GM21529 (cell line): Measurements from ENCODE around the gene PRTN3.

ENCODE experiments used
- ATAC-seq: cut with Tn5 transposase; IDR thresholded peaks from one replicate; pipeline ENCODE4 v1.9.1; 2021; ENCODE audit not compliant: unreplicated experiment

Gene PRTN3

DNA sequence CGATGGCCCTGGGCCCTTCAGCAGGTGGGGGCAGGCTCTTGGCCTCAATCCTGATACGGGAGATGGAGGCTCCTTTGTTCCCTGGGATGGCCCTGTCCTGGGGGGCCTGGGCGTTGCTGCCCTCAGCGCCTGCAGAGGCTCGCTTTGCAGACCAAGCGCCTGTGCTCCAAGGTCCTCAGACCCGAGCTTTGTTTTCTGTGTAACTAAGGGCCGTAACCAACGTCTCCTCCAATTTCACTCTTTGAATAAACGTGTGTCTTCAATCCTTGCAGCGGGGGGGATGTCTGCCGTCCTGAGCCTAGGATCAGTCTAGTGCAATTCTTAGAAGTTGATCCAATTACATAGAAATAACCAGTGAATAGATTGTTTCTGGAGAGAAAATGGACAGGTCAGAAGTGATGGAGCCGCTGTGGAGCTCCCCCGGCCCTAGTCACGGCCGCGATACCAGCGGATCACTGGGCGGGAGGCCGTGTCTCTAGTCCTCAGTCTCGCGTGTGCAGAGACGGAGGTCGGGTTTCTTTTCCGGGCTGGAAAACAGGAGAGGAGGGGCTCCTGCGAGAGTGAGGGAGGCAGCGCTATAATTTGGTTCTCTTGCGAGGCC lies 38.2 kb upstream of the PRTN3 start:
- no peak for ATAC-seq

DNA sequence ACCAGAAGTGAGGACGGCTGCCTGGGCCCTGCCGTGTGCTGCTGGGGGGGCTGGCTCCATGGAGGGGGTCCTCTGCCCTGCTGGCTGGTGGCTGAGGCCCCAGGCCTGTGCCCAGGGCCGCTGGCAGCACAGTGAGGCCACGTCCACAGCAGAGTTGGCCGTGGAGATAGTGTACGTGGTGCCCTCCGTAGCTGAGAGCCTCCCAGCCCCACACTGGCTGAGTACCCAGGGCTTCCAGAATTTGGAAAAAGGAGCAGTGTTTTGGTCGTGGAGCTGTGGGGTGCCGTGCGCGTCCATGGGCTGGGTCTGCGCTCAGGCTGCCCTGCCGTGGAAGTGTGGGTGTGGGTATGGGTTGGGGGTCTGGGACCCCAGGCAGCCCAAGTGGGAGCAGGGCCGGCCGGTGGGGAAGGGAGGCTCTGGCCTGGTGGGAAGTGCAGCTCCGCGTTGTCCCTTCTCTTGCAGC lies 37.7 kb upstream of the PRTN3 start:
- ATAC-seq, result no peak

DNA sequence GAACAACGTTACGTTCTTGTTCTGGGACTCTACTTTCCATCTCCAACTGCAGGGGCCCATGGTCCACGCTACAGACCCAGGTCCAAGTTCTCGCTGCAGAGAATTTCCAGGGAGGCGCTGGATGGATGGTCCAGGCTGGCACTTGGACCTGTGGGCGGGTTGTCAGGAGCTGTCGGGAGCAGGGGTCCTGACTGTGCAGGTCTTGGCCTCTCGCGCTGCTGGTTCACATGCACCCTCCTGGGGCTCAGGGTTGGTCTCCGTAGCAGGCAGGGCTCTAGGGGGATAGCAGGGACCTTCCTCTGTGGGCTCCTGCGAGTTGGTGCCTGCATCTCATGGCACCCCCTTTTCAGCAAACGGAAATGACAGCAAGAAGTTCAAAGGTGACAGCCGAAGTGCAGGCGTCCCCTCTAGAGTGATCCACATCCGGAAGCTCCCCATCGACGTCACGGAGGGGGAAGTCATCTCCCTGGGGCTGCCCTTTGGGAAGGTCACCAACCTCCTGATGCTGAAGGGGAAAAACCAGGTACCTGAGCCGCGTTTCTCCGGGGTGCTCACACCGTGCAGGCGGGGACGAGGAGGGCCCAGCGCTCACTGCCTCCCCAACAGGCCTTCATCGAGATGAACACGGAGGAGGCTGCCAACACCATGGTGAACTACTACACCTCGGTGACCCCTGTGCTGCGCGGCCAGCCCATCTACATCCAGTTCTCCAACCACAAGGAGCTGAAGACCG lies 36.9 kb upstream of the PRTN3 start:
- ATAC-seq, result no peak

DNA sequence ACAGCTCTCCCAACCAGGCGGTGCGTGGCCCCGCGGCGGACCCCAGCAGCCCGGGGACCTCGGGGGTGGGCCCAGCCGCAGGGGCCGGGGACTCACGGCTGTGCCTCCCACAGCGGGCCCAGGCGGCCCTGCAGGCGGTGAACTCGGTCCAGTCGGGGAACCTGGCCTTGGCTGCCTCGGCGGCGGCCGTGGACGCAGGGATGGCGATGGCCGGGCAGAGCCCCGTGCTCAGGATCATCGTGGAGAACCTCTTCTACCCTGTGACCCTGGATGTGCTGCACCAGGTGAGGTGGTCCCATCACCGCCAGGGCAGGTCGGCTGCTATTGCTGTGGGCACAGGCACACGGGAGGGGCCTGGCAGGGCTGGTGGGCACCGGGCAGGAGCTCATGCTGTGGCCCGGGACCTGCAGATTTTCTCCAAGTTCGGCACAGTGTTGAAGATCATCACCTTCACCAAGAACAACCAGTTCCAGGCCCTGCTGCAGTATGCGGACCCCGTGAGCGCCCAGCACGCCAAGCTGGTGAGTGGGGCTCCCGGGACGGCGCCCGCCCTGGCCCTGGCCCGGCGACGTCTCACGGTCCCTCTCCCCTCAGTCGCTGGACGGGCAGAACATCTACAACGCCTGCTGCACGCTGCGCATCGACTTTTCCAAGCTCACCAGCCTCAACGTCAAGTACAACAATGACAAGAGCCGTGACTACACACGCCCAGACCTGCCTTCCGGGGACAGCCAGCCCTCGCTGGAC lies 36.2 kb upstream of the PRTN3 start:
- ATAC-seq, result no peak

DNA sequence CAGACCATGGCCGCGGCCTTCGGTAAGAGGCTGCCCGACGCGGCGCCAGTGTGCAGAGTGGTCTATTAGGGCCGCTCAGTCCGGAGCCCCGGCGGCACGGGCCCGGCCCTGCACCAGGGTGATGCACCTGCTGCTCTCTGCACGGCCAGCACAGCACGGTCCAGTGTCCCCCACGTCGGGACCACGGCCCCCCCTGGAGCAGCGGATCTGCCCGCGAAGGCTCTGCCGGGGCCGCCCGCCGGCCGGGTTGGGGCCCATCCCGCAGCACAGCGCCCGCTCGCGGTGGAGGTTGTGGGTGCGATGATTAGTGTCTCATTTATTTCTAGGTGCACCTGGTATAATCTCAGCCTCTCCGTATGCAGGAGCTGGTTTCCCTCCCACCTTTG lies 35.6 kb upstream of the PRTN3 start:
- no peak for ATAC-seq

DNA sequence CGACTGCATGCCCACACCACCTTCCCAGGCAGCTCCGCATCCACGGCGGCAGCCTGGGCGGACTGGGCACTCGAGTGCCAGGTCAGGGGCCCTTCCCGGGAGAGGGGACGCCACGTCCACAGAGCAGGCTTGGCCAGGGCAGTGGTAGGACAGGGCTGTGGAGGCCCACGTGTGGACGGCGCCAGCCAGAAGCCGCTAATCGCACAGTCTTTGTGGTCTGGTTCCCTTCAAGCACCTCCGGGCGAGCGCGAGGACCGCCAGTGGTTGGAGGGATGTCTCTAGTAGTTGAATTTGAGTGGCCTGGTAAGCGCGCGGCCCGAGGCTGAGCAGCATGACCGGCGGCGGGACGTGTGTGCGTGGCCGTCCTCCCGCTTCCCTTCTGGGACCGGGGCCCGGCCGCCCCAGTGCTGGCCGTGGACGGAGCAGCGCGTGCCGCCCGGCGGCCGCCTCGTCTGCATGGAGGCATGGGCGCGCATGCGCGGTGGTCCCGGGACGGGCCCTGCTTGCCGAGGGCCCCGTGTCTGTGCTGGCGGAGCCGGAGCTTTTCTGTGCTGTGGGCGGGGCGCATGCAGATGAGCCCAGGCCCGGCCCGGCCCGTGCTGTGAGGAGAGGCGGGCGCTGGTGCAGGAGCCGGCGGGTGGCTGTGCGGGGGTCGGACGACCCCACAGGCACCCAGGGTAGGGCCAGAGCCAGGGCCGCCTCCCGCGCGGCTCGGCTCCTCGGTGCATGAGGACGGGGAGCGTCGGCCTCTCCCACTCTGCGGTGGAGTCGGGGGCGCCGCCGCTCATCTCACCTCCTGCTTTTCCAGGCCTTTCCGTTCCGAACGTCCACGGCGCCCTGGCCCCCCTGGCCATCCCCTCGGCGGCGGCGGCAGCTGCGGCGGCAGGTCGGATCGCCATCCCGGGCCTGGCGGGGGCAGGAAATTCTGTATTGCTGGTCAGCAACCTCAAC lies 34.9 kb upstream of the PRTN3 start:
- no peak for ATAC-seq

DNA sequence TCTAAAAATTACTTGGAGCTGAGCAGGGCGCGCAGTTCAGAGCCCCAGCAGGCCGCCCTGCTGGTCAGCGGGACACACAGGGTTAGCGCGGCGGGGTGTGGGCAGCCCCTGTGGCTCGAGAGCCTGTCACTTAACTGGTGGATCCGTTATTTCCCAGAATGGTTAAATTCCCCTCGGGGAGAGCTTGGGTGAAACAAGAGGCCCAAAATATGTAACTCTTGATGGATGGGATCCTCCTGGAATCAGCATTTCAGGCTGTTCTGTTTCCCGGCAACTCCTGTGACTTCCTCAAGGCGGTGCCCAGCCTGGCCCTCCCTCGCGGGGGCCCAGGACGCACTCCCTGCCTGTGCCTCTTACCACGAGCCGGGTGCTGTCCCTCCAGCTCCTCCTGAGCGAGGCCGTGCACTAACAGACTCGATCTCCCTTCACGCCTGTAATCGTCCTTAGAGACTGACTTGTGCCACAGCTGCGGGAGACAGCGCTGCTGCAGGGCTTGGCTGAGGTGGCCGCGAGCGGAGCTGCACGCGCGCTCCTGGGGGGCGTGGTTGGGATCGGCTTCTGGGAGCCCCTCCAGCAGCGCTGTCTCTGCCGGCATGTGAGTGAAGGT lies 33.9 kb upstream of the PRTN3 start:
- no peak for ATAC-seq

DNA sequence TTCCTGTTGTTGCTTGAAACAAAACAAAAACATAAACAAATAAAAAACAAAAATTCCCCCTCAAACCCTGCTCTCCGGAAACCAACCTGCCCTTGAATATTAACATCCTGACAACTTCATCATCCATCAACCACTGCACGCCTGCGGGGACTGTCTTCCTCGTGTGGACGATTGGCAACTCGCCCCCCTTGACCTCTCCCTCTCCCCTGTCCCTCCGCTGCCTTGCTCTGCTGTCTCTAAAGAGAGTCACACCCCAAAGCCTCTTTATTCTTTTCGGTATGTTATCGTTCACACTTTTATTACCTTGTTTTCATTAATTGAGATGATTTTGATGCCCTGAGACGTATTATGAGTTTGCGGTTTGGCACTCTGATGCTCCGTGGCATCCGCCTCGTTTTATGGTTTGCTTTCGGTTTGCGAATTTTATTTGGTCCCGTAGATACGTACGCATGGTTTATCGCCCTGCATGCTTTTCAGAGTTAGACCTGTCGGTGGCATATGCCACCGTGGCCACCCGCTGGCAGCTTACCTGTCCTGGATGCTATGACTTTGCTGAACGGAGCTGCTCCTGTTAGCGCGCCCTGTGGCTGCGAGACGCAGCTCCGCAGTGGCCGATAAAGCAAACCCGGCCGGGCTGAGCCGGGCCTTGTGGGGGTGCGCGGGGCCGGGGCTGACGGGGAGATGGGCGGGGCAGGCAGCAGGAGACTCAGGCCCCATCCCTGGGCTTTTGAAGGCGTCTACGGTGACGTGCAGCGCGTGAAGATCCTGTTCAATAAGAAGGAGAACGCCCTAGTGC lies 33.0 kb upstream of the PRTN3 start:
- ATAC-seq, result no peak

DNA sequence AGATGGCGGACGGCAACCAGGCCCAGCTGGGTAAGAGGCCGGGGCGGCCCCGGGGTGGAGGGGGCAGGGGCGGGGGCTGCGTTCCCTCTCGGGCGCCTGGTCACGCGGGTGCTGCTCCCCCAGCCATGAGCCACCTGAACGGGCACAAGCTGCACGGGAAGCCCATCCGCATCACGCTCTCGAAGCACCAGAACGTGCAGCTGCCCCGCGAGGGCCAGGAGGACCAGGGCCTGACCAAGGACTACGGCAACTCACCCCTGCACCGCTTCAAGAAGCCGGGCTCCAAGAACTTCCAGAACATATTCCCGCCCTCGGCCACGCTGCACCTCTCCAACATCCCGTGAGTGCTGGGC lies 32.4 kb upstream of the PRTN3 start:
- no peak for ATAC-seq

DNA sequence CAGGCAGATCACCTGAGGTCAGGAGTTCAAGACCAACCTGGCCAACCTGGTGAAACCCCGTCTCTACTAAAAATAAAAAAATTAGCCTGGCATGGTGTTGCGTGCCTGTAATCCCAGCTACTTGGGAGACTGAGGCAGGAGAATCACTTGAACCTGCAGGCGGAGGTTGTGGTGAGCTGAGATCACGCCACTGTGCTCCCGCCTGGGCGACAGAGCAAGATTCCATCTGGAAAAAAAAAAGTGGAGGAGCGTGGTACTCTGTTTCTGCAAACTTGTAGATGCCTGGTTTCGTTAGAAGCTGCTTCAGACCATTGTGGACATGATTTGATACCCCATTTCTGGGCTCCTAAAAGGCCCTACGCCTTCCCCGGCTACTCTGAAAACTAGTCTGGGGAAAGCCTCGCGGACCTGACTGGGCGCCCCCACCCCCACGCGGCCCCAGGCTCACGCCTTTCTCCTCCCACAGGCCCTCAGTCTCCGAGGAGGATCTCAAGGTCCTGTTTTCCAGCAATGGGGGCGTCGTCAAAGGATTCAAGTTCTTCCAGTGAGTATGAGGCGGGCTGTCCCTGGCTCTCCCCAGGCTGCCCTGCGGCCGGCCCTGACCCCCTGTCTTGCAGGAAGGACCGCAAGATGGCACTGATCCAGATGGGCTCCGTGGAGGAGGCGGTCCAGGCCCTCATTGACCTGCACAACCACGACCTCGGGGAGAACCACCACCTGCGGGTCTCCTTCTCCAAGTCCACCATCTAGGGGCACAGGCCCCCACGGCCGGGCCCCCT lies 30.5 kb upstream of the PRTN3 start:
- ATAC-seq, result no peak

DNA sequence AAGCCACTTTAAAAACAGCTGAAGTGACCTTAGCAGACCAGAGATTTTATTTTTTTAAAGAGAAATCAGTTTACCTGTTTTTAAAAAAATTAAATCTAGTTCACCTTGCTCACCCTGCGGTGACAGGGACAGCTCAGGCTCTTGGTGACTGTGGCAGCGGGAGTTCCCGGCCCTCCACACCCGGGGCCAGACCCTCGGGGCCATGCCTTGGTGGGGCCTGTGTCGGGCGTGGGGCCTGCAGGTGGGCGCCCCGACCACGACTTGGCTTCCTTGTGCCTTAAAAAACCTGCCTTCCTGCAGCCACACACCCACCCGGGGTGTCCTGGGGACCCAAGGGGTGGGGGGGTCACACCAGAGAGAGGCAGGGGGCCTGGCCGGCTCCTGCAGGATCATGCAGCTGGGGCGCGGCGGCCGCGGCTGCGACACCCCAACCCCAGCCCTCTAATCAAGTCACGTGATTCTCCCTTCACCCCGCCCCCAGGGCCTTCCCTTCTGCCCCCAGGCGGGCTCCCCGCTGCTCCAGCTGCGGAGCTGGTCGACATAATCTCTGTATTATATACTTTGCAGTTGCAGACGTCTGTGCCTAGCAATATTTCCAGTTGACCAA lies 29.8 kb upstream of the PRTN3 start:
- ATAC-seq, result no peak

DNA sequence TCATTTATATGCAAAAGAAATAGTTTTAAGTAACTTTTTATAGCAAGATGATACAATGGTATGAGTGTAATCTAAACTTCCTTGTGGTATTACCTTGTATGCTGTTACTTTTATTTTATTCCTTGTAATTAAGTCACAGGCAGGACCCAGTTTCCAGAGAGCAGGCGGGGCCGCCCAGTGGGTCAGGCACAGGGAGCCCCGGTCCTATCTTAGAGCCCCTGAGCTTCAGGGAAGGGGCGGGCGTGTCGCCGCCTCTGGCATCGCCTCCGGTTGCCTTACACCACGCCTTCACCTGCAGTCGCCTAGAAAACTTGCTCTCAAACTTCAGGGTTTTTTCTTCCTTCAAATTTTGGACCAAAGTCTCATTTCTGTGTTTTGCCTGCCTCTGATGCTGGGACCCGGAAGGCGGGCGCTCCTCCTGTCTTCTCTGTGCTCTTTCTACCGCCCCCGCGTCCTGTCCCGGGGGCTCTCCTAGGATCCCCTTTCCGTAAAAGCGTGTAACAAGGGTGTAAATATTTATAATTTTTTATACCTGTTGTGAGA lies 29.2 kb upstream of the PRTN3 start:
- ATAC-seq, result no peak

DNA sequence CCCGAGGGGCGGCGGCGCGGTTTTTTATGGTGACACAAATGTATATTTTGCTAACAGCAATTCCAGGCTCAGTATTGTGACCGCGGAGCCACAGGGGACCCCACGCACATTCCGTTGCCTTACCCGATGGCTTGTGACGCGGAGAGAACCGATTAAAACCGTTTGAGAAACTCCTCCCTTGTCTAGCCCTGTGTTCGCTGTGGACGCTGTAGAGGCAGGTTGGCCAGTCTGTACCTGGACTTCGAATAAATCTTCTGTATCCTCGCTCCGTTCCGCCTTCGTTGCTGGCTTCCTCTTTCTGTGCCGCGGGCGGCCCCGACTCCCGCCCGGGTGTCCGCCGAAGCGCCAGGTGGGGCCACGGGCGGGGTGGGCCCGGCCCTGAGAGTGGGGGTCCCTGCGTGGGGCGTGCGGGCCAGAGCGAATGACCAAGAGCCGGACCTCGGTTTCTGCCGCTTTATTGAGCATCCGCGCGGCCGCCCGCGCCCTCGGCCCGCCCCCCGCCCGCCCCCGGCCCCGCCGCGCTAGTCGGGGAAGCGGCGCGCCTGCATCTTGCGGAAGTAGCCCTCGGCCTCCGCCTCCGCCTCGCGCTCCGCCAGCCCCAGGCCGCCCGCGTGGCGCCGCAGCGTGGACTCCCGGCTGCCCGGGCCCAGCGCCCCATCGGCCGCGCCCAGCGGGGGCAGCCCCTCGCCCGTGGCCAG lies 28.6 kb upstream of the PRTN3 start:
- no peak for ATAC-seq

DNA sequence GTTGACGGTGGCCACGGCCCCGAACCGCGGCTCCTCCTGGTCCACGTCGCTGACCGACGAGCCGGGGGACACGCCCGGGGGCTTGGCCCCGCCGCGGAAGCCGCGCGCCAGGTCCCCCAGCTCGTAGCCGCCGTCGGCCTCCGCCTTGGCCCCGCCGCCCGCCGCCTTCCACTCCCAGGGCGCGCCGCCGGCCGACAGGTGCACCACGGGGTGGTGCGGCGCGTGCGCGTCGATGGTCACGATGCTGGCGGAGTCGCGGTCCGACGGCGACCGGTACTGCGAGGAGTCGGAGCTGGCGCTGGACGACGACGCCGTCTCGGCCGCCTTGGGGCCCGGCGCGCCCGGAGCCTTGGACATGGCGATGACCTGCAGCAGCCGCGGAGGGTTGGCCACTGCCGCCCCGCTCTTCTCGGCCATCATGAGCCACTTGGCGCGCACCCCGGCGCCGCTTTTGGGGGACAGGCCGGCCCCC lies 28.0 kb upstream of the PRTN3 start:
- no peak for ATAC-seq

DNA sequence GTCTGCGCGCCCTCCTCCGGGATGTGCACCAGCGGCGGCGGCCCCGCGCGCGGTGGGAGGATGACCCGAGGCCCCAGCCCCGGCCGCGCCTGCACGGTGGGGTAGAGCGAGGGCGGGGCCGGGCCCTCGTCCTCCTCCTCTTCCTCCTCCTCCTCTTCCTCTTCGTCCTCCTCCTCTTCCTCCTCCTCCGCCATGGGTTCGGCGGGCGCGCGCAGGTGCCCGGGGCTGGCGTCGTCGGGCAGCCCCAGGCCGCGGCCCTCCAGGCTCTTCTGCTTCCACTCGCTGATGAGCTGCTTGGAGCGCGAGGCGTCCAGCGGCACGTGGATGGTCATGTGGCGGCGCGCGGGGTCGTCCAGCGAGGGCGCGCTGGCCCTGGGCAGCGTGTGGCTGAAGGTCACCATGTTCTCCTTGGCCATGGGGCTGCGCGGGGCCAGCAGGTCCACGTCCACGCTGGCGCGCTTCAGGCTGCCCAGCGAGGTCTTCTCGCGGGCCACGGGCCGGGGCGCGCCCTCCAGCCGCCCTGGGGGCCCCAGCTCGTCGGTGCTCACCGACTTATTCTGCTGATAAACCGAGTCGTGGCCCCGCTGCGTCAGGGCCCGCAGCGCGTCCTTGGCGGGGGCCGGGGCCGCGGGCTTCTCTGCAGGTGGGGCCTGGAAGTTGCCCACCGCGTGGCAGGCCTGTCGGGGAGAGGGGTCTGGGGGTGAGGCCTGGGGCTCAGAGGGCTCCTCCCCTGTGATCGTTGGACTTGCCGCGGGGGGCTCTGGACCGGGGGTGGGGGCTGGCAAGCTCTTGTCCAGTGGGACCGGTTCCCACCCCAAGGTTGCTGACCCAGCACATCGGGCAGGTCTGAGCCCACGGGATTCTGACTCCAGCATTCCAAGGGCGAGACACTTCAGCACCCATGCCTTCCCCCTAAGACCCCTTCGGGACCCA lies 27.3 kb upstream of the PRTN3 start:
- ATAC-seq, result no peak

DNA sequence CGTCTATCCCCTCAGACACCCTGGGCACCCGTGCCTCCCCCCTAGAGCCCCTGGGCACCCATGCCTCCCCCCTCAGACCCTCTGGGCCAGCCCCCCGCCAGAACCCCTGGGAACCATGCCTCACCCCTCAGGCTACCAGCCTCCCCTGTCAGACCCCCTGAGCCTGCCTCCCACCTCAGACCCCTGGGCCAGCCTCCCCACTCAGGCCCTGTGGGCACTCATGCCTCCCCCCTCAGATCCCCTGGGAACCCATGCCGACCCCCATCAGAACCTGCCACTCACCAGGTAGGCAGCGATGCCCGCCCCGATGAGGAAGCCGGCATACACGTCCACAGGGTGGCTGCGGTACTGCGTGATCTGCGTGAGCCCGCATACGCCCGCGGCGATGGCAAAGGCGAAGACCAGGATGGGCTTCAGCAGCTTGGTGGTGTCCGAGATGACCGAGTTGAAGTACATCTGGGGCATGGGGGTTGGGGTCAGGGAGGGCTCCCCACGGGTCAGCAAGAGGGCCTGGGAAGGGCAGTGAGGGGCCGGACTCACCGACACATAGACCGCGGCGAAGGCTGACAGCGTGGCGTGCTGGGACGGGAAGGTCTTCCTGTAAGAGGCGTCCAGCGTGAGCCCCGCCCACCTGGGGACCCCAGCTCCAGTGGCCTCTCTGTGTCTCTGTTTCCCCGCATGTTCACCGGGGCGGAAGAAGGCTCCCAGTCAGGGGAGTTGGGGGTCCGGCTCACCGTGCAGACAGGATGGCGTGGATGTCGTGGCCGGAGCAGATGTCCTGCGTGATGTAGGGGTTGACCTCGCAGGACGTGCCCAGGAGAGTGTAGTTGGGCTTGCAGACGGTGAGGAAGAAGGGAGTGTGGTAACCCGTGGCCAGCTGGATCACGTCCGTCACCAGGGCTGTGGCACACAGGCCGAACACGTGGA lies 26.4 kb upstream of the PRTN3 start:
- no peak for ATAC-seq
